Activated naive CD4-positive, alpha-beta T cell treated with anti-CD3 and anti-CD28 coated beads, Interleukin-2, amount 50 U/mL, for 72 hours (primary cell): ENCODE results near the gene RIMBP2. TPM values are rescaled to one million over a fixed set of nuclear protein-coding genes. Genes with fewer than 3 reads are reported as not detected.
A peak's percentile ranks its signal among the peaks of the same experiment; 100 is the strongest.

Experiments
- ATAC-seq, 2 donors: fragments of 150-1000 bp; cut with Tn5 transposase; 2 replicates each; pipeline ENCODE4 v1.10.0; 2021; ENCODE audit warnings: mild to moderate bottlenecking in 2 of 2, moderate library complexity in 2 of 2
- DNase-seq, 2 donors: peaks; one replicate each; pipeline ENCODE4 v3.0.0; 2021 to 2022; ENCODE audit warnings: low spot score in 2 of 2
- H3K27ac Mint-ChIP-seq, 2 donors: one replicate each; pipeline ENCODE4 v1.8.0; 2022; ENCODE audit warnings: mild to moderate bottlenecking in 2 of 2, mixed read lengths in 2 of 2
- H3K36me3 Mint-ChIP-seq, 2 donors: one replicate each; pipeline ENCODE4 v1.8.0; 2022; ENCODE audit warnings: mixed read lengths in 2 of 2
- H3K9me3 Mint-ChIP-seq, 2 donors: one replicate each; pipeline ENCODE4 v1.8.0; 2022; ENCODE audit warnings: mixed read lengths in 2 of 2
- total RNA-seq, 2 donors: library from RNA; stranded (reverse); gene quantifications; one replicate each; pipeline ENCODE4 v1.2.3, GENCODE V29; 2022

Gene RIMBP2
- total RNA-seq, 2 donors from 2014 or later: not detected

DNA sequence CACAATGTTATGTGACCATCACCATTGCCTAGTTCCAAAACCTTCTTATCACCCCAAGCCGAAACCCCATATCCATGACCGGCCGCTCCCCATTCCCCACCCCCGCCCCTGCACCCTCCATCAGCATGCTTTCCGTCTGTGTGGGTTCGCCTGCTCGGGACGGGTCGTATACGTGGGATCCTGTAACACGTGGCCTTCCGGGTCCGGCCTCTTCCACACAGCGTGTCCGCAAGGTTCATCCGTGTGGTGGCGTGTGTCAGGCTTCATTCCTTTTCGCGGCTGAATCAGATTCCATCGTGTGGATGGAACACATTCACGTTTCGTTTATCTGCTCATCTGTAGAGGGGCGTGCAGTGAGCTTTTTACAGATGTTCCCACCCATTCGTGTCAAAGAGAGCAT, 41.4 kb downstream of the RIMBP2 start:
- no peak for ATAC-seq
- Mint-ChIP-seq H3K9me3 (peaks cover 0 to 4% of the 10 kb centered on the region in 2 donors), H3K27ac (no peak overlapping the region), H3K36me3 (peaks cover 0 to 5% of the 10 kb centered on the region in 2 donors)
- DNase-seq: no peak

DNA sequence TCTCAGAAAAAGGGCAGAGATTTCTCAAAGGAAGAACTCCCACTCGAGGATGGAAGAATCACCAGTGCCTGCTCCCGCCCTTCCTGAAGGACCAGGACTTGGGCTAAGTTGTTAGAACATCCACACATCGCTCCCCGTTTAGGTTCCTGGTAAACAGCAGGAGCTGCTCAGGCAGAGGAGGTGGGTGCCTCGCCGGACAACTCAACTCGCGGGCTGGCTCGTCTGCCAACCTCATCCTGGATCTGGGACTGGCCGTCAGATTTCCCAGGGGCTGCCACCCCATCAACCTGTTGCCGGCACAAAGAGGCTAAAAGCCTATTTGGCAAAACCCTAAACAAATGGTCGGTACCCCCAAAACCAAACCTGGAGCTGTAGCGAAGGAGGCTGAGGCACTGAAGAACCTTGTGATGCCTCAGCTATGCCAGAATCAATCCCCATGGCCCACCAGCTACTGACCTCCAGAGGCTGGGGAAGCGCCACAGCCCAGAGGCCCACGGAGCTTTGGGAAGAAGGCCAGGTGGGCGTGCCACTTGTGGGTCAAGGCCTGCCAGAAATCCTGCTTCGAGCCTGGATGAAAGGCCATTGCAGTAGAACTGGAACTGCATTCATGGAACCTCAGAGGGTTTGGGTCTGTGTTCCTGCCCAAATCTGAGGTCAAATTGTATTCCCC, 42.9 kb downstream of the RIMBP2 start:
- Mint-ChIP-seq H3K27ac (no peak overlapping the region), H3K36me3 (peaks cover 0 to 12% of the 10 kb centered on the region in 2 donors), H3K9me3 (peaks cover 0 to 9% of the 10 kb centered on the region in 2 donors)
- ATAC-seq (no peak), DNase-seq (no peak)

DNA sequence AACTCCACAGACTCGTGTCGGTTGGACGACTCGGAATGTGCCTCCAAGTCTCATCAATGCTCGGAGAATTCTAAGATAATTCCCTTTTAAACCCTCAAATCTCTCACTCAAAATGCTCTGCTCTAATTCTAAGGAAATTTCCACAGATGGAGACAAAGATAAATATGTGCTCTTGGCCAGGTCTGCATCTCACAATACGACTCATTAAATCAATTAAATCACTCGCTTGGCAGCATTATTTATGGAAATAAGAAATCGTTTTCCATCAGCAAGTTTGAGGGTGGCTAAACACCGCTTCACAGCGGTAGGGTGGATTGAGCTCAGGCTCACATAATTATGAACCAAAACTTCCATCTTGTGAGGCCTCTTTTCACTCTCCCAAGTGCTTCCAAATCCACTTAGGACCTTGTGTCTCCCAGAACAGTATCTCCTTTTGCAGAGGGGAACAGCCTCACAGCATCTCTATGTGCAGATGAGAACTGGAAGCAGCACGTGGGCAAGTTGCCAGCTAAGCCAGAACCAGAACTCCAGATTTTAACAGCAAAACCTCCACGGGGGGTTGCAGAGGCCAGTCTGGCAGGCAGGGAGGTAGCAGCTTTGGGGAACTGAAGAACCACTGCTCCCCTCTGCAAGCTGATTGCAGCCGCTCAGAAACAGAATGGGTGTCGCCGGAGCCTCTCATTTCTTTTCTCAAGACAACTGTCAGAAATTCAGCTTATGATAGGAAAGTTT, 43.8 kb downstream of the RIMBP2 start:
- no peak for DNase-seq
- peaks cover 2 to 11% of the 10 kb centered on the region in 2 donors for H3K9me3 Mint-ChIP-seq
- H3K27ac Mint-ChIP-seq: no peak overlapping the region
- ATAC-seq: no peak
- H3K36me3 Mint-ChIP-seq: peaks cover 0 to 12% of the 10 kb centered on the region in 2 donors

DNA sequence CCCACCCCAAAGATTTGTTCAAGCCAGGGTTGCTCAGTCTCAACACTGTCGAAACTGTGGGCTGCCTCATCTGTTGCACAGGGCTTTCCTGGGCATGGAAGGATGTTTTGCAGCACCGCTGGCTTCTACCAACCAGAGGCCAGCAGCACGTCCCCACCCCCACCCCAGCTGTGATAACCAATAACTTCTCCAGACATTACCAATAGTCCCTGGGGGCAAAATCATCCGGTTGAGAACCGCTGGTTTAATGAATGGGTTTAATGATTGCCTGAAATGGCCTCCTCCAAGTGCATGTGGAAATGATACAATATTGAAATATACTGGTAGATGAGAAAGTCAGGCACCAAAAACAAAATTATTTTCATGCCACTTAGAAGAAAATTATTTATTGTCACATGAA, 44.5 kb downstream of the RIMBP2 start:
- peaks cover 5 to 13% of the 10 kb centered on the region in 2 donors for H3K9me3 Mint-ChIP-seq
- H3K27ac Mint-ChIP-seq: no peak overlapping the region
- H3K36me3 Mint-ChIP-seq: peaks cover 0 to 12% of the 10 kb centered on the region in 2 donors
- ATAC-seq (no peak), DNase-seq (no peak)

DNA sequence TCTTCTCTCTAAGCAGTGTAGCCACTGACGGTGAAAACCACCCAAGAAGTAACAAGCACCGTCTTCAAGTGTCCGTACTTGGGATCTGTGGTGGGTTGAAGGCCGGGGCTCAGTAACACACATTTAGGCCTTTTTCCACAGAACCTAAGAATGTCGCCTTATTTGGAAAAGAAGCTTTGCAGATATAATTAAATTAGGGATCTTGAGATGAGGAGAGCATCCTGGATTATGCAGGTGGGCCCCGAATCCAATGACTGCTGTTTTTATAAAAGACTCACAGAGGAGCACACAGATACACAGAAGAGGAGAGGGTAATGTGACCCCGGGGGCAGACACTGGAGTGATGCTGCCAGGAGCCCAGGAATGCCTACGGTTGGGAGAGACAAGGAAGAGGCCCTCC, 46.3 kb downstream of the RIMBP2 start:
- no peak overlapping the region for H3K27ac Mint-ChIP-seq
- peaks cover 0 to 12% of the 10 kb centered on the region in 2 donors for H3K36me3 Mint-ChIP-seq
- DNase-seq: no peak
- ATAC-seq: no peak
- peaks cover 5 to 13% of the 10 kb centered on the region in 2 donors for H3K9me3 Mint-ChIP-seq

DNA sequence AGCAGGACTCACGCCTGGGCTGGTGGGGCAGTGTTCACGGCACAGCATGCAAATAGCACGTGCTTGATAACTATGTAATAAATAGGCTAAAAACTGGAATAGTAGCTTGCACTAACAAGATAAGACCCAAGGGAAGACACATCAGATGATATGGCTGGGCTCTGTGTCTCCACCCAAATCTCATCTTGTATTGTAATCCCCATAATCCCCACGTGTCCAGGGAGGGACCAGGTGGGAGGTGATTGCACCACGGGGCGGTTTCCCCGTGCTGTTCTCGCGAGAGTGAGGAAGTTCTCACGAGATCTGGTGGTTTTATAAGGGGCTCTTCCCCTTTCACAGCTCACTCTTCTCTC, 46.9 kb downstream of the RIMBP2 start:
- H3K36me3 Mint-ChIP-seq: peaks cover 0 to 12% of the 10 kb centered on the region in 2 donors
- DNase-seq (no peak), ATAC-seq (no peak)
- H3K9me3 Mint-ChIP-seq: peaks cover 5 to 13% of the 10 kb centered on the region in 2 donors
- H3K27ac Mint-ChIP-seq: no peak overlapping the region

DNA sequence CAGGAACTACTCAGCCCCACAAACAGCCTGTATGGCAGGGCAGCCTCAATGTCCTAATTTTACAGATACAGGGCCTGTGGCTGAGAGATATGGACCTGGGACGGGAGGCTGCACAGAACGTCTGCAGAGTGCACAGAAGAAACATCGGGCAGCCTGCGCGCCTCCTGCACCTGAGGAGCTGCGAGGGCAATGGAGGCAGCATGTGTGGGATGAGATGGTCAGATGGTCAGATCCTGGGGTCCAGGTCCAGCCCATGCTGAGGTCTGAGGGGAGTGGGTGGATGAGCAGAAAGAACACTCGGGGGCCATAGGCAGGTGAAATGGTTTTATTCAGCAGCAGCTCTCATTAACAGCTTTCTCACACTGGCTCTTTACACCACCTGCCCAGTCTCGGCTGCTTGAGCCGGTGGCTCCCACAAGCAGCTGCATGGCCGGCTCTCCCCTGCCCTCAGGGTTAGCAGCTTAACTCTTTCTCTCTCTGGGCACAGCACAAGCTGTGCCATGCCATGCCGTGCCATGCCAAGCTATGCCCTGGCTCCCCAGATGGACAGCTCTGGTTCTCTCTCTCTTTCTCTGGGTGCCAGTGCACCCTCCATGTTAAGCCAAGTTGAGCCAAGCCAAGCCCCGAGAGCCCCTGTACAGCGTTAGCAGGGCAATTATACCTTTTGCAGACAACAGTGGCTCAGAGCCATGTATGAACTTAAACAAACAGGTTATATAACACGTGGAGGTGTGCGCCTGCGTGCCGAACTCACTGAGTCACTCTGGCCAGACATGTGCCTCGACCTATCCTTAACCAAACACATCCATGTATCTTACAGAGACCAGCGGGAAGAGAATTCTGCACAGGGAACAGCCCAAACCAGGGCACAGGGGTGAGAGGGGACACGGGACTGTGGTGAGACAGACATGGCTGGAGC, 47.6 kb downstream of the RIMBP2 start:
- H3K36me3 Mint-ChIP-seq: peaks cover 0 to 12% of the 10 kb centered on the region in 2 donors
- DNase-seq: no peak
- H3K9me3 Mint-ChIP-seq: peaks cover 5 to 13% of the 10 kb centered on the region in 2 donors
- ATAC-seq: no peak
- no peak overlapping the region for H3K27ac Mint-ChIP-seq

DNA sequence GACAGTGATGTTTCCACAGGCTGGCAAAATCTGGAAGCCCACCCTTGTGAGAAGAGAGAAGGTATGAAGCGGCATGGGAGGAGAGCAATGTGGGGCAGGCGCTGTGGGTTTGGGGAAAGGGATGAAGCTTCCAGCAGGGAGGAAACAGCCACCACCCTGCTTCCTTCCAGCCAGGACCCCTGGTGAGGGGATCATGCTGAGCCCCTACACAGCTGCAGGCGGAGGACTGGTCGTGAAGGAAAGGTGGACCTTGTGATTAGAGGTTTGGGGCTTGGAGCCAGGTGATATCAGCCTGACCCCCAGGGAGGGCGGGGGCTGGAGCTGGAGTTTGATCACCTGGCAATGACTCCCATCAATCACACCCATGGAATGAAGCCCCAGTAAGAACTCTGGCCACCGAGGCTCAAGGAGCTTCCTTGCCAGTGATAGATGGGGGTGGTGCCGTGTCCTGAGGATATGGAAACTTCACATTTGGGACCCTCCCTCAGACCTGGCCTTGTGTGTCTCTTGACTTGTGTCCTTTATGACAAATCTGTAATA, 48.6 kb downstream of the RIMBP2 start:
- DNase-seq (no peak), ATAC-seq (no peak)
- Mint-ChIP-seq H3K9me3 (peaks cover 5 to 13% of the 10 kb centered on the region in 2 donors), H3K27ac (no peak overlapping the region), H3K36me3 (peaks cover 0 to 12% of the 10 kb centered on the region in 2 donors)

DNA sequence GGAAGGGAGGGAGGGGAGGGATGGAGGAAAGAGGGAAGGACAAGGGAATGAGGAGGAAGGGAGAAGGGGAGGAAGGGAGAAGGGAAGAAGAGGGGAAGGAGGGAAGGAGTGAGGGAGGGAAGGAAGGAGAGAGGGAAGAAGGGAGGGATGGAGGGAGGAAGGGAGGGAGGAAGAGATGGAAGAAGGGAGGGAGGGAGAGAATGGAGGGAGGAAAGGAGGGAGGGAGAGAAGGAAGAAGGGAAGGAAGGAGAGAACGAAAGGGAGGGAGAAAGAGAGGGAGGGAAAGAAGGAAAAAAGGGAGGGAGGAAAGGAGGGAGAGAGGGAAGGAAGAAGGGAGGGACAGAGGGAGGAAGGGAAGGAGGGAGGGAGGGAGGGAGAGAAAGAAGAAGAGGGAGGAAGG, 49.5 kb downstream of the RIMBP2 start:
- Mint-ChIP-seq H3K27ac (no peak overlapping the region), H3K36me3 (peaks cover 0 to 12% of the 10 kb centered on the region in 2 donors), H3K9me3 (peaks cover 5 to 13% of the 10 kb centered on the region in 2 donors)
- DNase-seq (no peak), ATAC-seq (no peak)

DNA sequence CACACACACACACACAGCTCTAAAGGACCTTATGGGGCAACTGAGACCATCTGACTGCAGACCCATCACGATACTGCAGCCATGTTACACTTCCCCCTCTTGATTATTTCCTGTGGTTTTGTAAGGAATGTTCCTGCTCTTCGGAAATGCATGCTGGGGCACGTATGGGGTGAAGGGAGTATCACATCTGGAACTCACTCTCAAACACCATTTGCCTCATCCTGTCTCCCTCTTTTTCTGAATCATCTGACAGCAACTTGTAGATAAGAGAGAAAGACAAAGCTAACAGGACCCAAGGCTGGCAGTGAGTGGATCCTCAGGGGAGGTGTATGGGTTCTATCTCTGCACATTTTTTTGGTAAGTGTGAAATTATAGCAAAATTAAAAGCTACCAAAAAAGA, 50.3 kb downstream of the RIMBP2 start:
- H3K27ac Mint-ChIP-seq: no peak overlapping the region
- H3K36me3 Mint-ChIP-seq: peaks cover 0 to 8% of the 10 kb centered on the region in 2 donors
- DNase-seq (no peak), ATAC-seq (no peak)
- peaks cover 5 to 8% of the 10 kb centered on the region in 2 donors for H3K9me3 Mint-ChIP-seq

DNA sequence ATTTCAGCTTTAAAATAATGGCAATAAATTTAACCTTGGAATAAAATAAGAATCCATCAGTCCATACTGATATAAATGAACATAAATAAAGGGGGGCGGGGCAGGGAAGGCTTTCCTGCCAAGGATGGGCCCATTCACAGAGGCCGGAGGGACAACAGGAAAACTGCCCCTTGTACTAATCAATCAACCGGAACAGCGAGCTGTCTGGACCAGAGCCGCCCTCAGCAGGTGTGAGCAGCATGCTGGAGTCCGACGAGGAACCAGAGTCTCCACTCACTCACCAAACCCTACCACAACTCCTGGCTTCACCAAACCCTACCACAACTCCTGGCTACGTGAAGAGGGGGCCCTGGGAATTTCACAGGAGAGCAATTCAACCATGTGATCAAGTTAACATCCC, 51.3 kb downstream of the RIMBP2 start:
- Mint-ChIP-seq H3K9me3 (peaks cover 5 to 8% of the 10 kb centered on the region in 2 donors), H3K27ac (no peak overlapping the region), H3K36me3 (peaks cover 0 to 8% of the 10 kb centered on the region in 2 donors)
- no peak for ATAC-seq
- DNase-seq: no peak

DNA sequence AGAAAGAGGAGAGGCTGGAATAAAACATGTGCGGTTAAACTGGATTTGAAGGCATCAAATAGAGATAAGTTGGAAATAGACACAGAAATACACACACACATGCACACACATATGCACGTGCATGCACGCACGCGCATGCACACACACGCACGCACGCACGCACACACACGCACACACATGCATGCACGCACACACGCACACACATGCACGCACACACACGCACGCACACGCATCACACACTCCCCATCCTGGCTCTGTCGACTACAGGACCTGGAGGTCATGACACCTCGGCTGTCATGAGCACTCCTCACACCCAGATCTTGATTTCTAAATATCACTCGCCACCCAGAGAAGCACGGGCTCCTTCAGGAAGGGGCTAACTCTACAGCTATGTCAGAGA, 51.8 kb downstream of the RIMBP2 start:
- no peak for DNase-seq
- no peak for ATAC-seq
- H3K27ac Mint-ChIP-seq: no peak overlapping the region
- peaks cover 5 to 8% of the 10 kb centered on the region in 2 donors for H3K9me3 Mint-ChIP-seq
- H3K36me3 Mint-ChIP-seq: peaks cover 0 to 4% of the 10 kb centered on the region in 2 donors

DNA sequence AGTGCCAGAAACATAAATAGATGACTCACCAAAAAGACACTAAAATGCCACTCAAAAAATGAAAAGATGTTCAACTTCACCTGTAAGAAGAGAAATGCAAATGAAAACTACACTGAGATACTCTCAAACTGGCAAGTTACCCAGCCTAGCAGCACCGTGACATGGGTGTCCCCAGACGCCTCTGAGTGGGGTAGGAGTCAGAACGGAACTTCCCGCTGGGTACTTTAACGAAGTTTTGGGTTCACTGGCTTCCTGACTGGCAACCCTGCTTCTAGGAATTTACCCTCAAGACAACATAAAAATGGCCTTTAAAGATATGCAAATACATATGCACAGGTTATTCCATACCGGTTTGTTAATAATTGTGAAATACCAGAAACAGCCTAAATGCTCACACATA, 52.6 kb downstream of the RIMBP2 start:
- DNase-seq (no peak), ATAC-seq (peak in 1 of 2 donors; percentile 71)
- Mint-ChIP-seq H3K27ac (no peak overlapping the region), H3K9me3 (peaks cover 4 to 5% of the 10 kb centered on the region in 2 donors), H3K36me3 (no peaks in the 10 kb centered on the region)

DNA sequence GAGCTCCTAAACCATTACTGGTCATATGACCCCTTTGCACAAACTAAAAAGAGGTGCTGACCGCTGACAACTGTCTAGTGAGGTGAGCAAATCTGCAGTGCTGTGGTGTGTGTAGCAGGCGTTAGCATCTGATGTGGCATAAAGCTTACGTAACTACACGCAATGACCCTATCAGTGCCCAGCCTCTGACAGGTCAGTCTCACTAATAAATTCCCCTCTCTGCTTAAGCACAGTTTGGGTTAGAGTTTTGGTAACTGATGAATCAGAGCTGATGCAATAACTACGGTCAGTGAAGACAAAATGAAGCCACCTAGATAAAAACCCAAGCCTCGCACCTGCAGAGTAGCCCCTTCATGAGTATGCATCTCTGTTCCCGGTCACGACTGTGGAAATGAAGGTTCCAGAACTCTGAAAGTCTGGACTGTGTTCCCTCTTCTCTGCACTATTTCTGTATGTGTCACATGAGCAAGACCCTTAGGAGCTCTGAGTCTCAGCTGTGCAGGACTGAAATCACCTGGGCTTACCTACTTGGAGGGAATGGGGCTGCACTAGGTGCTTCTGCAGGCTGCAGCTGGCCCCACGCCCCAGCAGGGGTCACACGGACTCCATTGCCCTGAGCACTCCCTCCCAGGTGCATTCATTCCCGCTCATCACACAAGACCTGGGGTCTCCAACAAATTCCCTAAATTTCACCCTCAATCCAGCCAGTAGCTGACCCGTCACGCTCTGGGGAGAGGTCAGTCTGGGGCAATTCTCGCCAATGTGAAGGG, 54.4 kb downstream of the RIMBP2 start:
- no peaks in the 10 kb centered on the region for H3K9me3 Mint-ChIP-seq
- ATAC-seq (no peak), DNase-seq (no peak)
- H3K36me3 Mint-ChIP-seq: no peaks in the 10 kb centered on the region
- H3K27ac Mint-ChIP-seq: no peak overlapping the region

DNA sequence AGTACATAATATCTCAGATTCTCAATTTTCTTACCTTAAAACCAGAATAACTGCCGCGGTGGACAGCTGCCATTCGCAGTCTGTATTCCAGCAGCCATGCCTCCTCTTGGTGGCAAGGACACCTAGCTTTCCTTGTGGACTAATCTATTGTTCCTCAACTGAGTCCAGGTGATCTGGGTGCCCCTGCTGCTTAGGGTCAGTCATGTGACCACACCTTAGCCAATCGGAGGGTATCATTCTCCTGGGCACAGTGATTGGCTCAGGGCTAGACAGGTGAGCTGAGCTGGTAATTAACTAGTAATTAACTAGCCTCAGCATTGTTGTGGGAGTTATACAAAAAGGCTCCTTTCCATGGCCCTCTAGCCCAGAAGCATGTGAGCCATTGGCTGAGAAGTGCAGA, 55.0 kb downstream of the RIMBP2 start:
- Mint-ChIP-seq H3K9me3 (no peaks in the 10 kb centered on the region), H3K27ac (no peak overlapping the region), H3K36me3 (no peaks in the 10 kb centered on the region)
- ATAC-seq (no peak), DNase-seq (no peak)
